Measurements from ENCODE around the gene METTL27.

Gene METTL27

DNA sequence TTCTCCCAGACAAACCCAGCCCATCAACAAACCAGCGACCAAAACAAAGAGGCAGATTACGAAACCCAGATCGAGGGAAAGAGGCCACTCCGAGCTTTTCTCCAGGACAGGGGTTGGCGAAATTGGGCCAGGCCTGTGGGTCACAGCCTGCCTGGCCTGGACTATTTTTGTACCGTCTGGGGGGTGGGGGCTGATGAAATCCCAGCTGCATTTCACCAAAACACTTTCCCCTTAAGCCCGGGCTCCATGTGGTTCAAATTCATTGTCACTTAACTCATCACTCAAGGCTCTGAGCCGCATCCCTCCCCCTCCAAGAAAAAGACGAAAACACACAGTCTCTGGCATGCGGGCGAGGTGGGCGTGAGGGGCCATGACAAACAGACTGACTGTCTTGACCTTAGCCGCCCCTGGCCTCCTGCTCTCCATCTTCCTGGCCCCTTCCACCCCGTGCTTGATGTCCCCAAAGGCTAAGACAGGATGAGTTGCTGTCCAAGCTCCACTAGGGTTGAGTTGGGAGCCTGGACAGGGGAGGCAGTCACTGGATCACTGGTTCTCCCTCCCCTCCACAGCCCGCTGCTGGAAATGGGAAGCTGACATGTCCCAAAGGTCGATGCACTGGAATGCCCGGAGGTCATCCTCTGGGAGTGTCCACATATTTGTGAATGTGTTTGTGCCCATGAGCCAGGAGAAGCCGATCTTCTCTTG is 37.8 kb upstream of the METTL27 start:
- Mint-ChIP-seq H3K4me3 (peak overlapping the region; percentile 64), H3K4me1 (peaks cover 22% of the 10 kb centered on the region), H3K27ac (peak overlapping the region; percentile 40), H3K36me3 (ENCODE audit: low read depth) (no peaks in the 10 kb centered on the region), H3K9me3 (no peaks in the 10 kb centered on the region), H3K27me3 (ENCODE audit: low read depth, poor library complexity) (peaks cover 38% of the 10 kb centered on the region)
- DNase-seq = peak; percentile 57
- TF ChIP-seq, protein P1, sequence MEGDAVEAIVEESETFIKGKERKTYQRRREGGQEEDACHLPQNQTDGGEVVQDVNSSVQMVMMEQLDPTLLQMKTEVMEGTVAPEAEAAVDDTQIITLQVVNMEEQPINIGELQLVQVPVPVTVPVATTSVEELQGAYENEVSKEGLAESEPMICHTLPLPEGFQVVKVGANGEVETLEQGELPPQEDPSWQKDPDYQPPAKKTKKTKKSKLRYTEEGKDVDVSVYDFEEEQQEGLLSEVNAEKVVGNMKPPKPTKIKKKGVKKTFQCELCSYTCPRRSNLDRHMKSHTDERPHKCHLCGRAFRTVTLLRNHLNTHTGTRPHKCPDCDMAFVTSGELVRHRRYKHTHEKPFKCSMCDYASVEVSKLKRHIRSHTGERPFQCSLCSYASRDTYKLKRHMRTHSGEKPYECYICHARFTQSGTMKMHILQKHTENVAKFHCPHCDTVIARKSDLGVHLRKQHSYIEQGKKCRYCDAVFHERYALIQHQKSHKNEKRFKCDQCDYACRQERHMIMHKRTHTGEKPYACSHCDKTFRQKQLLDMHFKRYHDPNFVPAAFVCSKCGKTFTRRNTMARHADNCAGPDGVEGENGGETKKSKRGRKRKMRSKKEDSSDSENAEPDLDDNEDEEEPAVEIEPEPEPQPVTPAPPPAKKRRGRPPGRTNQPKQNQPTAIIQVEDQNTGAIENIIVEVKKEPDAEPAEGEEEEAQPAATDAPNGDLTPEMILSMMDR (IDR thresholded peaks at IDR 0.05) = no peak

DNA sequence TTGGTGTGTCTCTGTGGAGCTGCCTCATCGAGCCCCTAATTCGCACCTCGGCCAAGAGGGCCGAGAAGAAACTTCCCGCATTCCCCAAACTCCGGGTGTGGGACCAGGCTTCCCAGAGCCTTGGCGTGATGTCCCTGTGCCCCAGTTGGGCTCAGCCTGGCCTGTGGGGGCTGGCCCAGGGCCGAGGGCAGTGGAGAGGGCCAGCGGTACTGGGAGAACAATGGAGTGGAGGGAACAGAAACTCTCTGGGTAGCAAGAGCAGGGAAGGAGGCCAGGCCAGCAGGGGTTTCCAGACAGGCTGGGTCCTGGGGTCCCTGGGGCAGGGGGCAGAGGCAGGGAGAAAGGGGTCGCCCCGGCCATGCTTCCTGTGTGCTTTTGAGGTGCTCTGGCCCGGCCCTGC is 34.7 kb upstream of the METTL27 start:
- TF ChIP-seq, protein P1 (IDR thresholded peaks at IDR 0.05) = no peak
- Mint-ChIP-seq H3K4me3 (no peak overlapping the region), H3K4me1 (peaks cover 22% of the 10 kb centered on the region), H3K27me3 (ENCODE audit: low read depth, poor library complexity) (peaks cover 19% of the 10 kb centered on the region), H3K9me3 (no peaks in the 10 kb centered on the region), H3K36me3 (ENCODE audit: low read depth) (no peaks in the 10 kb centered on the region), H3K27ac (no peak overlapping the region)
- no peak for DNase-seq

DNA sequence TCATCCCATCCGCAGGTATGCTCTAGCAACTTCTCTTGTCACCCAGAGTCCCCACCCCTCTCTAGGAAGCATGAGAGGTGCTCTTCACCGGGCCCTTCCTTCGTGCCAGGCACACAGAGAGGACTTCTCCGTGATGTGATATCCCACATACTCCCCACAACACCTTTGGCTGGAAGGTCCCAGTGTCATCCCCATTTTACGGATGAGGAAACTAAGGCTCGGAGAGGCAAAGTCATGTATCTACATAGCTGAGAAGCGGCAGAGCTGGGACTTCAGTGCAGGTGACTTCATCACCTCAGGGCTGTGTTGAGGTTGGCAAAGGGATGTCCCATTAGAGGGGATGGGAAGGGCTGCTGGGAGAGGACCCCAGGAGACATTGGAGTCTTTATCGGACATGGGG is 34.0 kb upstream of the METTL27 start:
- DNase-seq = no peak
- Mint-ChIP-seq H3K4me1 (peaks cover 19% of the 10 kb centered on the region), H3K9me3 (no peaks in the 10 kb centered on the region), H3K4me3 (no peak overlapping the region), H3K27me3 (ENCODE audit: low read depth, poor library complexity) (peaks cover 22% of the 10 kb centered on the region), H3K27ac (no peak overlapping the region), H3K36me3 (ENCODE audit: low read depth) (no peaks in the 10 kb centered on the region)
- TF ChIP-seq, protein P1 (IDR thresholded peaks at IDR 0.05) = no peak

DNA sequence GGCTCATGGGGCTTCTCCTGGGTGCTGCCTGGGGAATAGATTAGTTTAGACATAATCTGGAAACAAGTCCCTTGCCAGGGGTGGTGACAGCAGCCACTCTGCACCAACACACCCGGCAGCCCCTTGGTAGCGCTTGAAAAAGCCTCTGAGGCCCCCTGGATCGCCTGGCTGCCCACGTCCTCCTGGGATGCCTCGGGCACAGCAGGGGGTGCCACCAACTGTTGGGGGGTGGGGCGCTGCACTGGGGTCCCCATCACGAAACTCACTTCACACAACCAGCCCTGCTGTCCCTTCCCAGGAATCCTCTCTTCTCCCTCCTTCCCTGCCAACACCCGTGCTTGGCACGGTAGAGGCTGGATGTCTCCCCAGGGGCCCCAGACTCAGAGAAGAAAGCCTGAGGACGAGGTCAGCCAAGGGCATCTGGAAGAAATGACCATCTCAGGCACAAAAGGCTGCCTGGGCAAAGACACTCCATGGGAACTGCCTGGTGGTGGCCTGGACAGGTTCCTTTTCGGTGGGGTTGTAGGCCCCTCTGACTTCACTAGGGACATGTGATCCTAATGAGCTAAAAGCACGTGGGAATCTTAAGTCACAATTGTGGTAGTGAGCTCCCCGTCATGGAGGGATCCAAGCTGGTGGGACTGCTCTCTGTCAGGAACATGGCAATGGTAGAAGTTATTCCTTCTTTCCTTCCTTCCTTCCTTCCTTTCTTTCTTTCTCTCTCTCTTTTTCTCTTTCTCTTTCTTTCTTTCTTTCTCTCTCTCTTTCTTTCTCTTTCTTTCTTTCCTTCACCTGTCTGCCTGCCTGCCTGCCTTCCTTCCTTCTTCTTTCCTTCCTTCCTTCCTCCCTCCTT is 30.0 kb upstream of the METTL27 start:
- Mint-ChIP-seq H3K9me3 (no peaks in the 10 kb centered on the region), H3K36me3 (ENCODE audit: low read depth) (no peaks in the 10 kb centered on the region), H3K27ac (no peak overlapping the region), H3K4me1 (peaks cover 16% of the 10 kb centered on the region), H3K4me3 (no peak overlapping the region), H3K27me3 (ENCODE audit: low read depth, poor library complexity) (peaks cover 31% of the 10 kb centered on the region)
- TF ChIP-seq, protein P1 (IDR thresholded peaks at IDR 0.05) = no peak
- no peak for DNase-seq

DNA sequence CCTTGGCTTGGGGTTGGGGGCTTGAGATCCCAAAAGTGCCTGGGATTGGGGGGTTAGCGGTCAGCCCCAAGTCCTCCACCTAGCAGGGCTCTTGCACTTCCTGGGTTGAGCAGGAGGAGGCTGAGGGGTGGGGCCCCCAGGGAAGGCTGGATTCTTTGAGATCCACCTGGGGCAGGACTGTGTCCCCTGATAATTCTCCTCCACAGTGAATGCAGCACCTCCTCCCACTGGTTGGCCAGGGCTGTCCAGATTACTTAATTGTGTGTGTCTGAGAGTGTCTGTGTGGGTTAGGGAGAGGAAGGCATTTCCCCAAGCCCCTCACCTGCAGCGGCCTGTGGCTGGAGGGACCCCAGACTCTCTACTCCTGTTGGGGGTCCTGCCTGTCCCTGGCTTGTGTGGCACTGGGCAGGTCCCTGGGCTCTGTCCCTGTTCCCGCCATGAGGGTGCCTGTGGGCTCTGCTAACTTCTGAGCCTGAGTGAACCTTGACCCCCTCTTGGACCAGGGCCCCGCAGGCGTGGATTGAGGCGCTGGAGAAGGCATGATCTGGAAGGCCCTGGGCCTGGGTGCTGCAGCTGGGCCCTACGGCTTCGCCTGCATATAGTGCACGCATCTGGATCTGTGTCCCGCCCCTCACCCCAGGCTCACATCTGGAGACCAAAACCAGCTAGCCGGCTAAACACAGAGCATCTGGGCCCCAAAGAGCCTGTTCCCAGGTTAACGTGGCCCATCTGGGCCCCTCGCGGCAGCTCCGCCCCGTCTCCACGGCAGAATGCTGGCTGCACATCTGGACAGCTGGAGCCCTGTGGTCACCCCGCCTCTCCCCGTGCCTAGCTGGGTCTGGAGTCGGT is 29.1 kb upstream of the METTL27 start:
- H3K4me1 Mint-ChIP-seq = peaks cover 16% of the 10 kb centered on the region
- DNase-seq = no peak
- no peak overlapping the region for H3K4me3 Mint-ChIP-seq
- H3K27ac Mint-ChIP-seq = no peak overlapping the region
- H3K36me3 Mint-ChIP-seq (ENCODE audit: low read depth) = no peaks in the 10 kb centered on the region
- peaks cover 39% of the 10 kb centered on the region for H3K27me3 Mint-ChIP-seq (ENCODE audit: low read depth, poor library complexity)
- TF ChIP-seq, protein P1 (IDR thresholded peaks at IDR 0.05) = no peak
- H3K9me3 Mint-ChIP-seq = no peaks in the 10 kb centered on the region

Data from nephron progenitor cell (in vitro differentiated cells).